Lung (tissue), 12 donors: Measurements from ENCODE around the gene MARK3. TPM values are rescaled to one million over a fixed set of nuclear protein-coding genes. Genes with fewer than 3 reads are reported as not detected.

Source experiments
- ATAC-seq: fragments of 200-7000 bp; cut with Tn5 transposase; one replicate; pipeline ENCODE4 v1.9.1; 2020; ENCODE audit warnings: moderate number of reproducible peaks; ENCODE audit not compliant: insufficient read depth, low FRiP score
- DNase-seq, 3 donors: peaks; one replicate each; pipeline ENCODE4 v3.0.0-alpha.2; 2013 to 2017
- H3K27ac ChIP-seq, 2 donors: one replicate each; pipeline ENCODE4 v1.5.1; 2013; ENCODE audit warnings: mild to moderate bottlenecking in 2 of 2, moderate library complexity in 2 of 2, control low read depth in 1 of 2, inconsistent platforms in 1 of 2, low read depth in 1 of 2, low read length in 1 of 2
- H3K27me3 ChIP-seq, 3 donors: one replicate each; pipeline ENCODE4 v1.5.1; 2013; ENCODE audit warnings: low read length in 2 of 3; ENCODE audit not compliant: control insufficient read depth in 3 of 3, insufficient read depth in 3 of 3
- H3K36me3 ChIP-seq, 4 donors: one replicate each; pipeline ENCODE4 v1.5.1; 2013; ENCODE audit warnings: low read length in 4 of 4, mild to moderate bottlenecking in 1 of 4, moderate library complexity in 1 of 4; ENCODE audit not compliant: control insufficient read depth in 4 of 4, insufficient read depth in 4 of 4
- H3K4me1 ChIP-seq, 5 donors: one replicate each; pipeline ENCODE4 v1.5.1; 2013; ENCODE audit warnings: low read length in 5 of 5, mild to moderate bottlenecking in 2 of 5, moderate library complexity in 1 of 5; ENCODE audit not compliant: control insufficient read depth in 5 of 5, insufficient read depth in 5 of 5
- H3K4me3 ChIP-seq: one replicate; pipeline ENCODE4 v1.5.1; 2013; ENCODE audit warnings: mild to moderate bottlenecking, control low read depth, moderate library complexity
- H3K9ac ChIP-seq, 2 donors: one replicate each; pipeline ENCODE4 v1.5.1; 2013; ENCODE audit warnings: low read length in 2 of 2, control low read depth in 1 of 2; ENCODE audit not compliant: insufficient read depth in 1 of 2
- H3K9me3 ChIP-seq, 4 donors: one replicate each; pipeline ENCODE4 v1.5.1; 2013; ENCODE audit warnings: low read length in 3 of 4, mild to moderate bottlenecking in 1 of 4, moderate library complexity in 1 of 4; ENCODE audit not compliant: control insufficient read depth in 4 of 4, insufficient read depth in 3 of 4
- CTCF ChIP-seq: IDR thresholded peaks from 2 replicates; pipeline ENCODE4 v1.5.1; 2012; ENCODE audit warnings: mild to moderate bottlenecking; ENCODE audit errors: control extremely low read depth, extremely low read depth
- WGBS, 2 donors: extraction: QIAGEN DNeasy Blood & Tissue Kit; methylation state at CpG; one replicate each; pipeline ENCODE4 v1.1.7; 2013; 5-methylcytosine and 5-hydroxymethylcytosine counted together
- polyA plus RNA-seq, 2 donors: library from polyadenylated mRNA; stranded (reverse); fragments of 200-250 nt; gene quantifications; one replicate each; pipeline ENCODE4 v1.2.1, GENCODE V29; 2013
- total RNA-seq, 2 donors: library from RNA; depleted of rRNA in 1 of 2; stranded (reverse); fragments of >200 nt in 1 of 2; gene quantifications; one replicate each; pipeline ENCODE4 v1.2.1, GENCODE V29; 2014 to 2021
- donor health status: control.
- donor health status: control.
- donor health status: Bipolar disorder and iron deficiency.
- donor health status: healthy.
- donor health status: DM: yes; HTN: yes; CAD: no.

MARK3 gene
- total and polyA plus RNA-seq, 4 donors: 56.2 to 177 (median 101) TPM

DNA sequence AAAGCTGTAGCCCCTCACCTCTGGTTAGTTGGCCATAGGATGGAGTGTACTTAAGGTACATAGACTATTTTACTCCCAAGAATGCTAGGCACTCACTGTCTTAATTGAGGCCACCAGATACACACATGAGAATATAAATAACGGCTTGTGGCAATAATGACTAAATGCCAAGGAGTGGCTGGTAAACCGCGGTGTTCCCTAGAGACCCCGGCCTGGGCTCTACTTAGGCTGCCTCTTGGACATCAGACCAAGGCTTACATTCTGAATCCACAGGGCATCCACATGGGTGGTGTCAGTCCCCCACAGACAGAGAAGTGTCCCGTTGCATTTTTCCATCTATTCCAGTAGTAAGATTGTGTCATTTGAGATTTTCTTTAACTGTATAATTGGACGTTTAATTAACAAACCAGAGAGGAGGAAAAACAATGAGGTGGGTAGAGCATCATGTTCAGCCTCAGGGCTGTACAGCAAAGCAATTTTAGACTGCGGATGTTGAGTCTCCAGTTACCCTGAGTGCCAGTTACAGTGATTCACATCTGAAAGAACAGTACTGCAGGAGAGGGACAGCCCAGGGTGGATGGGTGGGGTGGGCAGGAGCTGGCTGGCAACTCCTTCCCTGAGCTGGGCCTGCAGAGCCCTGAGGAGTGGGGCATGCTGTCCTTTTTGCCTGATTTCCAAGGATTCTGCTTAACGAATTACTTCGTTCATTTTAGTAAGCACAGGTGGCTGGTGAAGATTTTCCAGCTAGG is 116.9 kb downstream of the MARK3 start:
- TF ChIP-seq CTCF: no peak
- H3K4me3 ChIP-seq: no peak overlapping the region
- H3K27me3 ChIP-seq: no peaks in the 10 kb centered on the region
- H3K9me3 ChIP-seq: no peaks in the 10 kb centered on the region
- no peak for DNase-seq
- peaks cover 7 to 49% (median 40%) of the 10 kb centered on the region in 4 donors for H3K36me3 ChIP-seq
- ATAC-seq: no peak
- H3K4me1 ChIP-seq: peaks cover 0 to 4% (median 0%) of the 10 kb centered on the region in 5 donors
- no peak overlapping the region for H3K9ac ChIP-seq
- no peak overlapping the region for H3K27ac ChIP-seq
- 92% methylated on average over 9 of the region's 9 CpGs for WGBS, 2 donors

- Histone ChIP-seq H3K27me3 (no peaks in the 10 kb centered on the region), H3K36me3 (peaks cover 7 to 49% (median 39%) of the 10 kb centered on the region in 4 donors), H3K9me3 (no peaks in the 10 kb centered on the region), H3K4me3 (no peak overlapping the region), H3K9ac (no peak overlapping the region), H3K27ac (no peak overlapping the region), H3K4me1 (peaks cover 0 to 4% (median 0%) of the 10 kb centered on the region in 5 donors)
- TF ChIP-seq CTCF: no peak
- no peak for DNase-seq
- 93 to 96% methylated on average over 18 of the region's 18 CpGs for WGBS, 2 donors
- ATAC-seq: no peak
Measured at GRCh38 chr14:103502877-103503276, 117.7 kb downstream of the MARK3 start.

- no peak for DNase-seq
- H3K36me3 ChIP-seq: peaks cover 7 to 49% (median 40%) of the 10 kb centered on the region in 4 donors
Measured at GRCh38 chr14:103503296-103503695, 118.1 kb downstream of the MARK3 start.

More at GRCh38 chr14:103503296-103503695, 118.1 kb downstream of the MARK3 start:
- 94 to 97% methylated on average over 12 of the region's 12 CpGs for WGBS, 2 donors
- Histone ChIP-seq H3K4me1 (peaks cover 0 to 4% (median 0%) of the 10 kb centered on the region in 5 donors), H3K9ac (no peak overlapping the region), H3K27ac (no peak overlapping the region), H3K4me3 (no peak overlapping the region), H3K27me3 (no peaks in the 10 kb centered on the region), H3K9me3 (no peaks in the 10 kb centered on the region)
- TF ChIP-seq CTCF: no peak
- ATAC-seq: no peak
